GM19467 (cell line): ENCODE measurements around the gene VWF.
"Not testable (repeated sequence)": the region's sequence is repeated elsewhere in the genome, so short reads cannot be mapped to it uniquely, and the experiment has no call there.

Source experiments
- ATAC-seq: cut with Tn5 transposase; IDR thresholded peaks from one replicate; pipeline ENCODE4 v1.9.1; 2021; ENCODE audit warnings: mild to moderate bottlenecking, moderate library complexity; ENCODE audit not compliant: unreplicated experiment

Gene VWF

DNA sequence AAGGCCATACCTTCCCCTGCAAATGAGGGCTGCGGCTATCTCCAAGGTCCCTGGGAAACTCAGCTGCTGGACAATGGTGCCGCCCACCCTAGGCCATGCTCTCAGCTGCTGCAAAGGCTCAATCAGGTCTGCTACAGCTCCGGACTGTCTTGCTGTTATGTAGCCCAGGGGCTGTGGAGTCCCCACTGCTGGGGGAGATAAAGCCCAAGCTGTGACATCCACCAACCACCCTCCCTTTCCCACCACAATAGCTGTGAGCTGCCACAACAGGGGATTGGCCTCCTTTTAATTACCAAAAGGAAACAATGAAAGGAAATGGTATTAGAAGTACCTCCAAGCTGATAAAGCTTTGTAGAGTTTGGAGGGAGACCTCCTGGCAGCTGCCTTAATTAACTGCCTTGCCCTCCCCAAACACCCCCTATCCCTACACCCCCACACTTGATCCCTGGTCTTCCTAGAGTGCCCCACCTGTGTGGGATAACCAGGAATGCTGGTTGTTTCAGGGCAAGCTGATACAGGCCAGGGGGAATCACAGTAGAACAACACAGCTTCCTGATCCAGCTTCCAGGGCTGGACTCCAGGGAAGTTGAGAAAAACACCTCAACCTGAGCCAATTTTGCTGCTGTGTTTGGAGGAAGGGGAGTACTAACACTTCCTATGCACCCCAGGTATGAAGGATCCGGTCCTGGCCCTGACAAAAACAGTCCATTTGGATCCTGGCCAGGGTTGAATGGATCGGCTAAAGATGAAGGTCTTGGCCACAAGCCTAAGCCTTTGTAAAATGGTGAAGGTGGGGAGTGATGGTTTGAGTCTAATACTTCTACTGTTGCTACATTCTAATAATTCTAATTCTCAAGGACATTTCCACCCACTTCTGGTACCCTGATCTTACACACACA is at the start of gene VWF:
VWF (minus strand) TSS at position 260 of the 899 bp plus-strand sequence. CDS start 1,474 bp downstream, outside the sequence.
- no peak for ATAC-seq

DNA sequence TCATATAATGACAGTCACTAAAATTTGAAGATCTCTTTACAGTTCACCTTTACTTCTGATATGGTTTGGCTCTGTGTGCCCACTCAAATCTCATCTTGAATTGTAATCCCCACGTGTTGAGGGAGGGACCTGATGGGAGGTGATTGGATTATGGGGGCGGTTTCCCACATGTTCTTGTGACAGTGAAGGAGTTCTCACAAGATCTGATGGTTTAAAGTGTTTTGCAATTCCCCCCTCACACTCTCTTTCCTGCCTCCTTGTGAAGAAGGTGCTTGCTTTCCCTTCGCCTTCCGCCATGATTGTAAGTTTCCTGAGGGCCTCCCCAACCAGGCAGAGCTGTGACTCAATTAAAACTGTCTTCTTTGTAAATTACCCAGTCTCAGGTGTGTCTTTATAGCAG is 48.4 kb upstream of the VWF start:
- ATAC-seq = no peak

DNA sequence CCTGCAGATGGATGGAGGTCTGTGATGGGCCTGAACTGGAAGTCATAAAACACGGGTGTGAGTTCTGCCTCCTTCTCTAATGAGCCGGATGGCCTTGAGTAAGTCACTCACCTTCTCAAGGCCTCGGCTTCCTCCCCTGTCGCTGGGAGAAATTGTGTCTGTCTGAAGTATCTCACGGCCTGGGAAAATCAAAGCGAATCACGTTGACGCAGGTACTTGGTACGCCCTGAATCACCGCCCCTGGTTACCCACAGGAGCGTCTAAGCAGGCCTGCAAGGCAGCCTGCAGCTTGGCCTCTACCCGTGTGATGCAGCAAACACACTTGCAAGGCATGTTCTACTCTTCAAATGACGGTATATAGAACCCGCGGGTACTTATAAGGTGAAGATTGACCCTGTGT is 47.6 kb upstream of the VWF start:
- no peak for ATAC-seq

DNA sequence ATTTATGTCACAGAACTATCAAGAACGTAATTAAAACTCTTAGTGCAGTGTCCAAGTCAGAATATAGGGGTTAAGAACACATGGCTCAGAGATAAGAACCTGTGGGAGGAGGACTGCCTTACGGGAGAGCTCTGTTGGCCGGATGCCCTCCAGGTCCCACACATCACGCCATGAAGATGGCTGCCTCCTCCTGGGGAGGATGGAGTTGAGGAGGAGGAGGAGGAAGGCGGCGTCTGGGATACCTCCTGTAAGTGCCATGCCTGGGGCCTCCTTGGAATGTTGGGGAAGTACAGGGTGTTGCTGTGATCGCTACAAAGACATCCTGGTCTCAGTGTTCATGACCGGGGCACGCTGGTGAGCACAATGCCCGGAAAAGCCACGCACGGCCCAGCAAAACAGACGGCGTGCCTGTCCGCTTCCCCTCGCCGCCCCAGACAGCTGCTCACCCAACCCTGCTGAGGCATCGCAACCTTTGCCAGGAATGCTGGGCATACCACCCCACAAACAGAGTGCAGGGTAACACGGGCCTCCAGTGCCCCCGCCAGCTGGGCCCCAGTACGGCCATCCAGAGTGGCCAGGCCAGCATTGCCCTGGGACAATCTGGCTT is 47.0 kb upstream of the VWF start:
- no peak for ATAC-seq

DNA sequence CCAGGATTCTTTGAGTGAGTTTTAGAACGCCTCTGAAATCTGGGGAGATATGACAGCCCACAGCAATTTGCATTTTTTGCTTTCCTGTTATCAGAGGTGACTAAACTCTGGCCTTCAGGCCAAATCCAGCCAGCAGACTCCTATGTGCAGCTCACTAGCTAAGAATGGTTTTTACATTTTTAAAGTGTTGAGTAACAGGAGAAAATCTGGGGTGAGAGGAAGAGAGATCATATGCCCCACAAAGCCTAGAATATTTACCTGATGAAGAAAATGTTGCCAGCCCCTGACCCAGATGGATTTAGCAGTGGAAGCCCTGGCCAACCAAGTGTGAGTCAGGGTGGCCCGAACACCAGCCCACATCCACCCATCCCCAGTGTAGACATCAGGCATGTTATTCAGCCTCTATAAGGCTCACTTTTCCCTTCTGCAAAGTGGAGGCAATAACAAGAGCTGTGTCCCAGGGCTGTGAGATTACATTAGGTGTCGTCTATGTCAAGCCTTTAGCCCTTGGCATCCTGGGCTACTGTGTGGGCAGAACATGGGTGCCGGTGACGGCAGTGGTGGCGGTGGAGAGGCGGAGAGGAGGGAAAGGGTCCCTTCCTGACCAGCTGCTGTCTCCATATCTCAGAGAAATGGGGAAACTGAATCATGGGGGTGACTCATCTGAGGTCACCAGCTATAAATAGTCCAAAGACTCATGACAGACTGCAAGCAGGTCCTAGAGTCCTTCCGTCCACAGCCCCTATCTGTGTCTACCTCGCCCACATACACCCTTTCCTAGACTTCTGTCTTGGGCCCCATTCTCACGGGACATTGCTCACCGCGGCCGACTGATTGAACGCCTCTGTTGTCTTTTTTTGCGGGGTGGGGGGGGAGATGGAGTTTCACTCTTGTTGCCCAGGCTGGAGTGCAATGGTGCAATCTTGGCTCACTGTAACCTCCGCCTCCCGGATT is 43.1 kb upstream of the VWF start:
- peak; percentile 74 for ATAC-seq

DNA sequence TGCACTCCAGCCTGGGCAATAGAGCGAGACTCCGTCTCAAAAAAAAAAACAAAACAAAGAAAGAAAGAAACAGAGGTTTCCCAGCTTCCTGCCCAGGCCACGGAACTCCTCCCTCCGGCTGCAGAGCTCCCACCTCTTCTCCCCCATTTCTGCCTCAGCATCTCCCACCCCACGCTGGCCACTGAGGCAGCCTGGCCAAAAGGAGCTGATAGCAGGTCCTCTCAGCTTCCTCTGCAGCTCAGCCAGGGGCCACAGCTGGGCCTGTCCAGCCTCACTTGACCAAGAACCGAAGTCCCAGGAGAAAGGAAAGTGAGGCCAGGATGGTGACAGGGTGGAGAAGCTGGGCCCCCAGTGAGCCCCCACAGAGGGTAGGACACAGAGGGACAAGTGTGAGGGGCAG is 42.3 kb upstream of the VWF start:
- ATAC-seq = no peak

DNA sequence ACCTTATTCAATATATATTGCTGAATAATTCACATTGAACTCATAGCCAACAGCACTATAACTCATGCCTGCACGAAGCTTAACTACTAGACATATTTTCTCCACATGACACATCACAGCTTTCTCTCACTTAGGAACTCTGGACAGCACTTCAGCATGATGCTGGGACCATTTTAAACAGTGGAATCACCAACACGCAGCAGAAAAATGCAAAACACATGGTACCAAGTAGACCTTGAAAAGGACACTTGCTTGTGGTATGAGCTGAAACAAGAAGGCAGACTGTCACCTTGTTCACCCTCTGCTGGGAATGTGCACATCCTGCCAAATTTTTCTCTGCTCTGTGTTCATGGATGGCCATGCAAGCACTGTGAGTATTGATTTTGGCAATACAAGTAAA is 40.9 kb upstream of the VWF start:
- no peak for ATAC-seq

DNA sequence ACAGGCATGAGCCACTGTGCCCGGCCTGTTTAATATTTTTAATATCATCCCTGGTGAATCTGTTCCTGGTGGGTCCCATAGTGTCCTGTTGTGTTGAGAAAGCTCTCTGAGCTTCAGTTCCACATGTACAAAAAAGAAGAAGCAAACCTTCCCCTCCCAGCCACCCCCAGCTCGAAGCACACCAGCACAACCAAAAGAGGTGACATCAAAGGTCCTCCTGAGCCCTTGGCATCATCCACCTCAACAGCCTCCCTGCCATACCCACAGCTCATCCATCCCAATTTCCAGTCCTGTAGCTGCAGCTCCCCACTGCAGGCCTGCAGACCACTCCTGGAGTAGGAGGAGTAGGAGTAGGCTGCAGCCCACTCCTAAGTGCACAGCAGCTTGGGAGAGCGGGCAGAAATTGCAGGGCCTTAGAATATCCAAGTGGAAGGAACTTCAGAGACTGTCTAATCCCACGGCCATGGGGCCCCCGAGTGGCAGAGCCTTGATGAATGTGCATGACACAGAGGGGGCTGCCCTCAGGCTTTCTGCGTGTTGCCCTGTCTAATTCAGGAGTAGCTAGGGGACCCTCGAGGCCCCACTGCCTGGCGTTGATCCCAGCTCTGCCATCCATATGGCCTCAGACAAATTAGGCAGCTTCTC is 39.1 kb upstream of the VWF start:
- no peak for ATAC-seq

DNA sequence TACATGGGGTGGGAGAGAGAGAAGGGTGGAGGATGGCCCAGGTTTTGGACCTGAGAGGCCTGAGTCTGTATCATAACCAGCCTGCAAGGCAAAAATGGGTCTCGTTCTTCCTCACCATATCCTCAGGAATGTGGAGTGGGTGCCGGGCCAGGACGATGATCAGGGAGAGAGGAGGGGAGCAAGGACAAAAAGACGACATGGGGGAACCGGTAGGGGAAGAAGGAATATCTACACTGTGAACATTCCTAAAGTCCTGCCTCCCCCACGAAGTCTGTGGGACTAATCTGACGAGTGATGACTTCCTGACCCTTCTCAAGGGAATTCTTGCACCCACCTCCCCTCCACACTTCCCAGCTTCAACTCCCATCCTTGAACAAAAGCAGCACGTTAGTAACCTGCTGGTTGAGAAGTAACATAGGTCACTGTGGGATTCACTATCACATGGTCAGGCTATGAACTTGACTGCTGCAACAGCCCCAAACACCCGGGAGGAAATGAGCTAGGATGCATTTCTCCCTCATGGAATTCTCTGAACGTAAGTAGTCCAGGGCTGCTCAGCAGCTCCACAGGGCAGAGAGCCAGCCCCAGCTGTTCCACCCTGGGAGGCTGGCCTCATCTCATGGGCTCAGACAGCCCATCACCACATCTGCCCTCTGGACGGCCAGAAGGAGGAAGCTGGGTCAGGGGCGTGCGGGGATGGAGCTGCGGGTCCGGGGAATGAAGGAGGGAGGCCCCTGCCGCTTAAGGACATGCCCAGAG is 36.8 kb upstream of the VWF start:
- ATAC-seq = no peak

DNA sequence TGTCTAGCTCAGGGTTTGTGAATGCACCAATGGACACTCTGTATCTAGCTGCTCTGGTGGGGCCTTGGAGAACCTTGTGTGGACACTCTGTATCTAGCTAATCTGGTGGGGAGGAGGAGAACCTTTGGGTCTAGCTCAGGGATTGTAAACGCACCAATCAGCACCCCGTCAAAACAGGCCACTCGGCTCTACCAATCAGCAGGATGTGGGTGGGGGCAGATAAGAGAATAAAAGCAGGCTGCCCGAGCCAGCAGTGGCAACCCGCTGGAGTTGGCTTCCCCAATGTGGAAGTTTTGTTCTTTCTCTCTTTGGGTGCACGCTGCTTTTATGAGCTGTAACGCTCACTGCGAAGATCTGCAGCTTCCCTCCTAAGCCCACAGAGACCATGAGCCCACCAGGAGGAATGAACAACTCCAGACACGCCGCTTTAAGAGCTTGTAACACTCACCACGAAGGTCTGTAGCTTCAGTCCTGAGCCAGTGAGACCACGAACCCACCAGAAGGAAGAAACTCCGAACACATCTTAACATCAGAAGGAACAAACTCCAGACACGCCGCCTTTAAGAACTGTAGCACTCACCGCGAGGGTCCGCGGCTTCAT is 35.7 kb upstream of the VWF start:
- not testable (repeated sequence) for ATAC-seq

DNA sequence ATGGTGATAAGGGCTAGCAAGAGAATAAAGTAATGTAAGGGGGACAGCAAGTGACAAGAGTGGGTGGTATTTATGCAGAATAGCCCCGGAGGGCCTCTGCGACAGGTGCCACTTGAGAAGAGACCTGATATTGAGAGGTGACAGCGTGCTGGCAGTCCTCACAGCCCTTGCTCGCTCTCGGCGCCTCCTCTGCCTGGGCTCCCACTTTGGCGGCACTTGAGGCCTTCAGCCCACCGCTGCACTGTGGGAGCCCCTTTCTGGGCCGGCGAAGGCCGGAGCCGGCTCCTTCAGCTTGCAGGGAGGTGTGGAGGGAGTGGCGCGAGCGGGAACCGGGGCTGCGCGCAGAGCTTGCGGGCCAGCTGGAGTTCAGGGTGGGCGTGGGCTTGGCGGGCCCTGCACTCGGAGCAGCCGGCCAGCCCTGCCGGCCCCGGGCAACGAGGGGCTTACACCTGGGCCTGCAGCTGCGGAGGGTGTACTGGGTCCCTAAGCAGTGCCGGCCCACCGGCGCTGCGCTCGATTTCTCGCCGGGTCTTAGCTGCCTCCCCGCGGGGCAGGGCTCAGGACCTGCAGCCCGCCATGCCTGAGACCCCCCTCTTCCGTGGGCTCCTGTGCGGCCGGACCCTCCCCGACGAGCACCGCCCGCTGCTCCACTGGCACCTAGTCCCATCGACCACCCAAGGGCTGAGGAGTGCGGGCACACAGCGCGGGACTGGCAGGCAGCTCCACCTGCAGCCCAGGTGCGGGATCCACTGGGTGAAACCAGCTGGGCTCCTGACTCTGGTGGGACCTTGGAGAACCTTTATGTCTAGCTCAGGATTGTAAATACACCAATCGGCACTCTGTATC is 34.9 kb upstream of the VWF start:
- ATAC-seq = not testable (repeated sequence)

DNA sequence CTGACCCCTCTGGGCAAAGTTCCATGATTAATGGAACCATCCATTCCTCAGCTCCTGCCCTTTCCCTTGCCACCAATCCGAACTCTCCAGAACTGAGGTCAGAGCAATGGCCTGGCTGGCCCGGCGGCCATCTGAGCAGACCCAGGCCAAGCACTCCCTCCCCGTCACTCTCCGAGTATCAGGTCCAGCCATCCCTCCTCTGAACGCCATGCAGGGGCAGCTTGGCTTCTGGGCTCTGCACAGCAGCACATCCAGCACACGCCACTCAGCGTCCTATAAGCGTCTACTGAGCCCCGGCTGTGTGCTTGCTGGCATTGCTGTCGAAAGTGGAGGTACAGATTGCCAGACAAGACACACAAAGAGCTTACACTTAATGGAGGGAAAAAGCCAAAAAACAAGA is 34.3 kb upstream of the VWF start:
- ATAC-seq = no peak

DNA sequence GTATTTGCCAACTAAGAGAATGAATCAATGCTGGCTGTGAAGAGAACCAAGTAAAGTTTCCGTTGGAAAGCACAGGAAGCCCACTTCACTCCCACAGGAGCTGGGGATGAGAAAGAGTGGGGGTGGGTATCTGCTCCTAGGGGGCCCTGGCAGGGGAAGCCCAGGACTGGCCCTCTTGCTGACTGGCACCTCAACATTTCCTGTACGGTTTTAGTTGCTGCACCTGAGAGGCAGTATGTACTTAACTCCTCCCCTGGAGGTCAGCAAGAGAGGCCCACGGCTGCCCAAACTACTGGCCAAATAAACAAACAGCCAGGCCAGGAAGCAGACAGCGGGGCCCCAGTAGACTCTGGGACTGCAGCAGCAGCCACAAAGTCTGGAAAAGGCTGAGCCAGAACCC is 33.8 kb upstream of the VWF start:
- no peak for ATAC-seq

DNA sequence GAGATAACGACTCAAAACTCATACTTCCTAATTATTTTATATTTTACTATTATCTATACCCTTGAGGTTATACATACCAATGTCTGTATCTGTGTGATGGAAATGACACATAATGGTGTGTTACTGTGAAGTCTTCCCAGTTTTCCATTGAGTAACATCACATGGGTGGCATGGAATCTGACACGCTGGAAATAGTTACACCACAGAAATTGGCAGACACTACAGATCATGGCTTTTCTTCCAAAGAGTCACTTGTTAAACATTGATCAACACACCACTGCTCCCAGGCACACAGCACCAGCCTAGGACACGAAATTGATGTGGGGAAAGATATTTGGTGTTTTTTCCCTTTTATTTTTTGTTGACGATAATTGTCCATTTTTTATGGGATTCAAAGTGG is 33.0 kb upstream of the VWF start:
- no peak for ATAC-seq

DNA sequence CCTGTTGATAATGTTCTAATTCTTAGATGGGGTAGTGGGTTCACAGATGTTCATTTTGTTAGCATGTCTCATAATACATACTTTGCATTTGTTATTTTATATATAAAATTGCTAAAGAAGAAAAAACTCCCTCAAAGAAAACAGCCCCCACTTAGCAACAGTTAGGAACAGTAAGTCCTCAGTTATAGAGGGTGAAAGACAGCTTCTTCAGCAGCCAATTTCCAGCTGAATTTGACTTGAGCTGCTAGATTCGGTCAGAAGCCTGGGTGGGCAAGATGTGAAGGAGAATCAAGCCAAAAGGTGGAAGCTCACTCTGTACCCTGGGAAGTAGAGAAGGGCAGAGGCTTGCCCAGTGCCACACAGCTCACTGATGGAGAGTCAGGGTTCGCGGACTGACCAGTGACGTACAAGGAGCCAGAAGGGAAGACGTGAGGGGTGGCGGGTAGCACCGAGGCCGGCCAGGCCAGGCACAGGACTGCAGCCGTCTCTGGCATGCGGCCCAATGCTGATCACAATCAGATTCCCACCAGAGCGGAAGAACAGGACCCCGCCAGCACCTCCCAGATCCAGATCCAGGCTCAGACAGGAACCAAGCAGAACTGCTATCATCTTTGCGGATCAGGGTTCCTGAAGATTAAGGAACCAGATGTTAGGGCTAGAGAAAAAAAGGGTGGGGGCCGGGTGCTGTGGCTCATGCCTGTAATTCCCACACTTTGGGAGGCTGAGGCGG is 30.4 kb upstream of the VWF start:
- ATAC-seq = no peak

DNA sequence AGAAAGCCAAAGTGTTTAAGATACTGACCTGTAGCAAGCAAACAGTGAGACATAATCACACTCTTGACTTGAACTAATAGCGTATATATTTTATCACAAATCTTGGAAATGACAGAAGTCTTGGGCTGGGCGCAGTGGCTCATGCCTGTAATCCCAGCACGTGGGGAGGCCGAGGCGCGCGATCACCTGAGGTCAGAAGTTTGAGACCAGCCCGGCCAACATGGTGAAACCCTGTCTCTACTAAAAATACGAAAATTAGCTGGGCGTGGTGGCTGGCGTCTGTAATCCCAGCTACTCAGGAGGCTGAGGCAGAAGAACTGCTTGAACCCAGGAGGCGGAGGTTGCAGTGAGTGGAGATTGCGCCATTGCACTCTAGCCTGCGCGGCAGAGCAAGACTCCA is 24.3 kb upstream of the VWF start:
- not testable (repeated sequence) for ATAC-seq

DNA sequence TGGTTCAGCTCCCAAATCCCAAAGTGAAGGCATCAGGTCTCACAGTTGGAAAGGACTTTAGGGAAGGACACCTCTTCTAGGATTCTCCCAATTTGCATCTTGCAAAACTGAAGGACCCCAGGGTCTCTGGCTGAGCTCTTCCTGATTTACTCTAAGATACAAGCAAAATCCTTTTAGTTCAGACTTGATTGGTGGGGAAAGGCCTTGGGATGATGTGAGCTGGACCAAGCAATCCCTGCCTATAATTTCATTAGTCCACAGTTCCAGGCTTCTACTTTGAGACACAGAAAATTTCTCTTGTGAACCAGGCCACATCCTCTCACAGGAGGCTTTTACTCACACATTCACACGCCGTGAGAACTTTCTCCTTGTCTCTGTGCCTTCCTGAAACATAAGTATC is 23.6 kb upstream of the VWF start:
- no peak for ATAC-seq

DNA sequence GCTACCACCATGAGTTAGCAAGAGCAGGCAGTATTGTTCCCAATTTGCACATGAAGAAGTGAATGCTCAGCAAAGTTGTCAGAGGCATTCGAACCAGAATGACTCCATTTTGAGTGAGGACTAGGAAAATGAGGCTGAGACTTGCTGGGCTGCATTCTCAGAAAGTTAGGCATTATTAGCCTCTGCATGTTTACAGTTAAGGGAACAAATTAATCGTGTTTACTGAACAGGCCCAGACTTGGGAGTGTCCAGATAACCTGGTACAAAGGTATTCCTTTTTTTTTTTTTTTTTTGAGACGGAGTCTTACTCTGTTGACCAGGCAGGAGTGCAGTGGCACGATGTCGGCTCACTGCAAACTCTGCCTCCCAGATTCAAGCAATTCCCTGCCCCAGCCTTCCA is 22.5 kb upstream of the VWF start:
- no peak for ATAC-seq
